ENCODE results near the gene PHGDH. TPM values are rescaled to one million over a fixed set of nuclear protein-coding genes. Genes with fewer than 3 reads are reported as not detected.

The PHGDH gene
- total and polyA plus RNA-seq, 10 donors, result 1.1 to 24.6 (median 5.5) TPM

- Histone ChIP-seq H3K9me3 (no peaks in the 10 kb centered on the region), H3K27ac (no peak overlapping the region), H3K4me3 (no peak overlapping the region), H3K27me3 (replicated peaks in 1 of 7) (peaks cover 0 to 19% (median 0%) of the 10 kb centered on the region in 7 donors), H3K36me3 (no peaks in the 10 kb centered on the region), H3K4me1 (no peaks in the 10 kb centered on the region)
- intact Hi-C loops (cut with DNase I; ENCODE audit: low total_unique reads), result no loop called here
- TF ChIP-seq POLR2A (IDR thresholded peaks at IDR 0.05), result no peak
- TF ChIP-seq POLR2AphosphoS5 (IDR thresholded peaks at IDR 0.05), result no peak
- no peak for TF ChIP-seq CTCF (IDR thresholded peaks at IDR 0.05 in 8 of 11, conservative IDR thresholded peaks at IDR 0.05 in 3 of 11)
- whole genome bisulfite sequencing, 5 donors, result 75 to 83% (median 80%) methylated on average over 4 of the region's 4 CpGs
- no peak for DNase-seq
Observed at GRCh38 chr1:119766374-119766794, 54.6 kb downstream of the PHGDH start.

GRCh38 chr1:119767486-119767885 is 55.8 kb downstream of the PHGDH start:
- no peak overlapping the region for H3K27ac ChIP-seq
- H3K27me3 ChIP-seq (replicated peaks in 1 of 7), result peaks cover 0 to 19% (median 0%) of the 10 kb centered on the region in 7 donors
- no peak overlapping the region for H3K4me3 ChIP-seq
- DNase-seq, result no peak
- no peaks in the 10 kb centered on the region for H3K36me3 ChIP-seq
- 67 to 90% (median 78%) methylated on average over 2 of the region's 2 CpGs for WGBS, 5 donors
- TF ChIP-seq POLR2A (IDR thresholded peaks at IDR 0.05) (no peak), CTCF (IDR thresholded peaks at IDR 0.05 in 8 of 11, conservative IDR thresholded peaks at IDR 0.05 in 3 of 11) (no peak), POLR2AphosphoS5 (IDR thresholded peaks at IDR 0.05) (no peak)
- no peaks in the 10 kb centered on the region for H3K9me3 ChIP-seq
- H3K4me1 ChIP-seq, result no peaks in the 10 kb centered on the region
- intact Hi-C loops (cut with DNase I; ENCODE audit: low total_unique reads), result no loop called here

GRCh38 chr1:119768778-119769177 is 57.0 kb downstream of the PHGDH start, which contains the start of gene HMGCS2:
TSS of gene HMGCS2 (minus strand) at chr1:119768905. CDS start at chr1:119768844, 61 bp downstream.
- no peak within 1 kb of the TSS for H3K4me3 ChIP-seq
- intact Hi-C loops (cut with DNase I; ENCODE audit: low total_unique reads), result no loop called here

GRCh38 chr1:119771016-119771415 is 59.3 kb downstream of the PHGDH start:
- 38 to 53% (median 45%) methylated on average over 2 of the region's 2 CpGs for whole genome bisulfite sequencing, 5 donors
- no peak for TF ChIP-seq POLR2A (IDR thresholded peaks at IDR 0.05)
- no peak for TF ChIP-seq POLR2AphosphoS5 (IDR thresholded peaks at IDR 0.05)
- no peak for TF ChIP-seq CTCF (IDR thresholded peaks at IDR 0.05 in 8 of 11, conservative IDR thresholded peaks at IDR 0.05 in 3 of 11)
- Histone ChIP-seq H3K27ac (no peak overlapping the region), H3K4me3 (no peak overlapping the region), H3K36me3 (no peaks in the 10 kb centered on the region), H3K4me1 (no peaks in the 10 kb centered on the region), H3K9me3 (no peaks in the 10 kb centered on the region), H3K27me3 (replicated peaks in 1 of 7) (peaks cover 0 to 19% (median 0%) of the 10 kb centered on the region in 7 donors)
- DNase-seq, result no peak
- intact Hi-C loops (cut with DNase I; ENCODE audit: low total_unique reads), result no loop called here

More at GRCh38 chr1:119768778-119769177, 57.0 kb downstream of the PHGDH start, which contains the start of gene HMGCS2:
- Histone ChIP-seq H3K4me1 (no peaks in the 10 kb centered on the region), H3K27ac (no peak within 1 kb of the TSS), H3K27me3 (replicated peaks in 1 of 7) (peaks cover 0 to 19% (median 0%) of the 10 kb centered on the region in 7 donors), H3K36me3 (no peaks in the 10 kb centered on the region), H3K9me3 (no peaks in the 10 kb centered on the region)
- 65 to 91% (median 80%) methylated on average over 6 to 8 of the region's 8 CpGs for WGBS, 5 donors
- no peak for TF ChIP-seq CTCF (IDR thresholded peaks at IDR 0.05 in 8 of 11, conservative IDR thresholded peaks at IDR 0.05 in 3 of 11)
- no peak for TF ChIP-seq POLR2A (IDR thresholded peaks at IDR 0.05)
- TF ChIP-seq POLR2AphosphoS5 (IDR thresholded peaks at IDR 0.05), result no peak
- no peak for DNase-seq
